NCI-H345 treated with DMSO at 0.1 percent for 48 hours (cell line): ENCODE measurements around the gene OPA3.

ENCODE experiments used
- DNase-seq: peaks from one replicate; lab custom pipeline; 2025; ENCODE audit not compliant: unreplicated experiment; lab: John Stamatoyannopoulos, UW

The OPA3 gene

DNA sequence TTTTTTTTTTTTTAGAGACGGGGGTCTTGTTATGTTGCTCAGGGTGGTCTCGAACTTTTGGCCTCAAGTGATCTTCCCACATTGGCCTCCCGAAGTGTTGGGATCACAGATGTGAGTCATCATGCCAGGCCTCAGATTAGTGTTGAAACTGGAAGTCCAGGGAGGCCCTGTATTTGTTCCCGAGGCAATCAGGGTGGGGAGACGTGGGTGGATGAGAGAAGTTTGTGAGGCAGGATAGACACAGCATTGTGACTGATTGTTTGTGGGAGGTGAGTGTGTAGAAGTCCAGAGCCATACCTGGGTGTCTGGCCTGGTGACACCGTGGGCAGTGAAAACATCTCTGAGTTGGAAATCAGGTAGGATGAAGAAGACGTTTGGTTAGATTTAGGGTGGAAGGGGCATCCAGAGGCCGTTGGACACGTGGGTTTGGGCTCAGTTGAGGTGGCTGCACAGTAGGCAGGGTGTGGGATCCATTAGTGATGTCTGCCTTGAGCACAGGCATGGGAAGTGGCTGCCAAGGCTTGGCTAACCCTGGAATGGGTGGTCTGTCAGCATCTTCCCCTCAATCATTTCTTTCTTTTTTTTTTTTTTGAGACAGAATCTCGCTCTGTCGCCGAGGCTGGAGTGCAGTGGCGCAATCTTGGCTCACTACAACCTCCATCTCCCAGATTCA lies 100.2 kb downstream of the OPA3 start:
- DNase-seq, result no peak

DNA sequence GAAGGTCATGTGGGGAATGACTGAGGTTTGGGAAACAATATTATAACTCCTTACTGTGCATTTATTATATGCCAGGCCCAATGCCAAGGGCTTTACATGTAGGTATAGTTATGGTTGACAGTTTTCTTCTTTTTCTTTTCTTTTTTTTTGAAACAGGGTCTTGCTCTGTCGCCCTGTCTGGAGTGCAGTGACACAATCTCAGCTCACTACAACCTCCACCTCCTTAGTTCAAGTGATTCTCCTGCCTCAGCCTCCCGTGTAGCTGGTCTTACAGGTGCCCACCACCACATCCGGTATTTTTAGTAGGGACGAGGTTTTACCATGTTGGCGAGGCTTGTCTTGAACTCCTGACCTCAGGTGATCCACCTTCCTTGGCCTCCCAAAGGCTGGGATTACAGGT lies 101.6 kb downstream of the OPA3 start:
- DNase-seq, result no peak

DNA sequence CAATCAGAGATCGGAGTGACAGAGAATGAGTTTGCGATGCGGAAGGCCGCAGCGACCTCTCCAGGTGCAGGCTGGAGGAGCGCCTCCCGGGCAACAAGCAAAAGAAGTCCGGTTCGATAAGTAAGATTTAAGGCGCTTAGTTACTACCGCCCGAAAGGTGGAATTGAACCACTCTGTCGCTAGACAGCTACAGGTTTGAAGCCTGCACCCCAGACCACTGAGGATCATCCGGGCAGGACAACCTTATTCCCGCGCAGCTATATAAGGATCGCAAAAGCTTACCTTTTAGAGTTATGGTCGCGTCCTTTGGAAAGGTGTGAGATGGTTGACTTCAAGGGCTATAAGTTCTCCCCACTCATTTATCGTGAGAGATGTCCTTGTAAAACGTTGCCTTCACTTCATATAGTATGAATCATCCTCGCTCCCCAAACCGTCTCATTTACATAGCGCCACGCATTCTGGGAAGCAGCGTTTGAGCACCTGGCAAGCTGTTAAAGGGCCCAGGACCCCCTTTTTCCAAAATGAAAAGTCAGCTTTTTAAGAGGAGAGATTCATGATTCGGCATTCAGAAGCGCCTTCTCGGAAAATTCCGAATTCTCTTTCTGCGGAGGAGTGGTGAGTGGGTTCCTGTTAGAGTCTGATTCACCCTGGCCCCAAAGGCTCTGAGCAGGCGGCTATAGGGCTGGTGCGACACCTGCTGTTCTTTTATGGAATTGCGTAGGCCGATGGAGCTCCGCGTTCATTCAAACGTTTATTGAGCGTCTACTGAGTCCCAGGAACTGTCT lies 106.0 kb downstream of the OPA3 start:
- DNase-seq, result peak; percentile 65

DNA sequence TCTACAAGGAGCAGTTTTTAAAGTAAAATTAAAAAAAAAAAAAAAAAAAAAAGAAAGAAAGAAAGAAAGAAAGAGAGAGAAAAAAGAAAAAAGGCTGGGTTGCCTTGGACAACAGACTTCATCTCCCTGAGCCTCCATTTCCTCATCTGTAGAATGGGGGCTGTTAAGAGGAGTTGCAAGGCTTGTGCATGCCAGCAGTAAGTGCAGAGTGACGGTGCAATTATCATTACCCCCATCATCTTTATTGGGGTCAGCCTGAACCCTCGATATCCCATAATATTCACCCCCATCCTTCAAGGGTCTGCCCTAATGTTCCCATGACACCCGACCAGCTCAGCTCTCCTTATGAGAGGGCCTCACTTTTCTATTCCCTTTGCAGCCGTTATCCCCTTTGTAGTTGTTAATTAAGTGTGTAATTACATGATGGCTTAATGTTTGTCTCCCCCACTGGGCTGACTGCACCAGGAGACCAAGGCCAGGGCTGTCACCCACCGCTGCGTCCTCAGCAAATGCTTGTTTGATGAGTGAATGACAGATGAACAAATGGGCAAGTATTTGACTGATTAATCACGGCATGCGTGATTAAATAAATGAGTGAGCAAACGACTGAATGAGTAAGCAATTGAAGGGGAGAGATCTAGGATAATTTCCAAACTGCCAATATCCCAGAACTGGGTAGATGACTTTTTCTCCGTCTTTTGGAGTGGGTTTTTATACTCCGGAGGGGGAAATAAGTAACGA lies 106.7 kb downstream of the OPA3 start:
- peak; percentile 32 for DNase-seq
